ENCODE measurements around the gene TENM3.

The TENM3 gene

DNA sequence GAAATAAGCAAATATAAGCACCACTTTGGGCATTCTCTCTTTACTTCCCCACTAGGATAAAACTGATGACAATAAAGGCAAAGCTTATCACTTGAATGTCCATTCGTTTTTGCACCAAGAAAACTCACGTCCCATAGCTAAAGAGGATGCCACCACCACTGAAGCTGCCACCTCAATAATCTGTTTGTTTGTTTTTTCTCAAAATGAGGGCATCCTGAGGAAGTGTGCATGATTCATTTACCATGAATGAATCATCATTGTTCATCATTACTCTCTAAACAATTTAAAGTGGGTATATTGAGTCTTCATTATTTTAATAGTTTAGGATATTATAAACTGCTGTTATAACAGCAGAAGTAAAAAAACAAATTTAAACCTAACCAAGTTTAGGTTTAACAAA is 505.7 kb downstream of the TENM3 start:
- no peak overlapping the region for H3K4me3 ChIP-seq (ENCODE audit: low read depth in 1 of 2, low read length in 2 of 2)
- no peaks in the 10 kb centered on the region for H3K4me1 ChIP-seq (ENCODE audit: control insufficient read depth in 1 of 2, insufficient read depth in 2 of 2, low read length in 2 of 2)
- H3K36me3 ChIP-seq (ENCODE audit: control insufficient read depth in 1 of 2, insufficient read depth in 2 of 2, low read length in 2 of 2): peaks cover 0 to 10% of the 10 kb centered on the region in 2 donors
- no peak overlapping the region for H3K27ac ChIP-seq (ENCODE audit: low read length)
- H3K9me3 ChIP-seq (ENCODE audit: control insufficient read depth in 1 of 2, low read length in 2 of 2): no peaks in the 10 kb centered on the region
- H3K27me3 ChIP-seq (ENCODE audit: low read depth, low read length): no peaks in the 10 kb centered on the region

DNA sequence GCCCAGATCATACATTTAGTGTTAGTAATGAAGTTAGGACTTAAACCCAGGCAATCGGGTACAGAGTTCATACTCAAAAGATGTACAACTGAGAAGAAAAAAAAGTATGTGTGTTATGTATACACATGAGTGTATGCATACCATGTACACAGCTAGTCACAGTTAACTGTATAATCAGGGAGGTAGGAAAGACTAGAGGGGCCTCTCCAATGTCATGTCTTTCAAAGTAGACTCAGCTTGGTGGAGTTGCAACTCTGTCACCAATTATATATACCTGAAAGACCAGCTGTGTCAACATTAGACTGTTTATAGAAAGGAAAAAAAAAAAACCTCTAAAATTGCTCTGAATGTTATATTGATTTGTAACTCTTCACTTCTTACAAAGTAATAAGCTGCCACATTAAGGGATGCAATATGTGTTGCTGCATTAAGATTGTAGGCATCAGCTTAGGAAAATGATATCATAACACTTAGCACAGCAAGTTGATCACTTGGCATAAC is 506.5 kb downstream of the TENM3 start:
- Histone ChIP-seq H3K4me3 (ENCODE audit: low read depth in 1 of 2, low read length in 2 of 2) (no peak overlapping the region), H3K27ac (ENCODE audit: low read length) (no peak overlapping the region), H3K36me3 (ENCODE audit: control insufficient read depth in 1 of 2, insufficient read depth in 2 of 2, low read length in 2 of 2) (peaks cover 3 to 15% of the 10 kb centered on the region in 2 donors), H3K27me3 (ENCODE audit: low read depth, low read length) (no peaks in the 10 kb centered on the region), H3K4me1 (ENCODE audit: control insufficient read depth in 1 of 2, insufficient read depth in 2 of 2, low read length in 2 of 2) (no peaks in the 10 kb centered on the region), H3K9me3 (ENCODE audit: control insufficient read depth in 1 of 2, low read length in 2 of 2) (no peaks in the 10 kb centered on the region)

DNA sequence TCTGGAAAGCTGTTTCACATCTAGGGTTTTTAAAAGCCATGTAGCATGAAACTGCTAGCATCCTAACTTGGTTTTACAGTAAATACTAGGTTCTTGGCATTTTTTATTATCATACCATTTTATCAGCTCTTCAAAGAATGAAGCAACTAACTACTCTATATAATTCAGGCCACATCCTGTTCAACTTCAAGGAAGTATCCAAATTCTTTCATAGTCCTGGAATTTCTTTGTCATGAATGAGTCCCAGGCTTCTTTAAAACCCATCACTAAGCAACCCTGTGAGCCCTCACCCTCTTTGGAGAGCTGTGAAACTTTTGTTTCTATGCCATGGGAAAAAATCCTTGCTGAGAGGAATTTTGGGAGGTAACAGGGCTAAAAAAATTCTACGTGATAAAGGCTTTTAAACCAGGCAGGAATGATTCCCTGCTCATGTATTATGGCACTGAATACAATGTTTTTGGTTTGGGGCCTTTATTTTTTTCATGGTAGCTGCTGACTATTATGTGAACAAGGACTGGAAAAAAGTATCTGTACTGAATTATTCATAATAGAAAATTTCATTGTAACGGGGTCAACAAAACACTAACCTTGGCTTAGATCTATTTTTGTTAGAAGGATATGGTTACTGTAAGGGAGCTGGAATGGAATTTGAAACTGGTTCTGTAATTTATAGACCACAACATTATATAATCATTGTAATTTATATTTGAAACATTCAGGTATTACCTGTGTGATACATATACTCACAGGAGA is 509.1 kb downstream of the TENM3 start:
- Histone ChIP-seq H3K4me1 (ENCODE audit: control insufficient read depth in 1 of 2, insufficient read depth in 2 of 2, low read length in 2 of 2) (no peaks in the 10 kb centered on the region), H3K4me3 (ENCODE audit: low read depth in 1 of 2, low read length in 2 of 2) (no peak overlapping the region), H3K27me3 (ENCODE audit: low read depth, low read length) (no peaks in the 10 kb centered on the region), H3K36me3 (ENCODE audit: control insufficient read depth in 1 of 2, insufficient read depth in 2 of 2, low read length in 2 of 2) (peaks cover 6 to 18% of the 10 kb centered on the region in 2 donors), H3K9me3 (ENCODE audit: control insufficient read depth in 1 of 2, low read length in 2 of 2) (no peaks in the 10 kb centered on the region), H3K27ac (ENCODE audit: low read length) (no peak overlapping the region)

DNA sequence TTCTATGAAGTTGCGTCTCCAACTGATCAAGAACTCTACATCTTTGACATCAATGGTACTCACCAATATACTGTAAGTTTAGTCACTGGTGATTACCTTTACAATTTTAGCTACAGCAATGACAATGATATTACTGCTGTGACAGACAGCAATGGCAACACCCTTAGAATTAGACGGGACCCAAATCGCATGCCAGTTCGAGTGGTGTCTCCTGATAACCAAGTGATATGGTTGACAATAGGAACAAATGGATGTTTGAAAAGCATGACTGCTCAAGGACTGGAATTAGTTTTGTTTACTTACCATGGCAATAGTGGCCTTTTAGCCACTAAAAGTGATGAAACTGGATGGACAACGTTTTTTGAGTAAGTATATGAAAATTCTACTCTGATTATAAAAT is 511.7 kb downstream of the TENM3 start:
- H3K4me1 ChIP-seq (ENCODE audit: control insufficient read depth in 1 of 2, insufficient read depth in 2 of 2, low read length in 2 of 2): no peaks in the 10 kb centered on the region
- no peak overlapping the region for H3K4me3 ChIP-seq (ENCODE audit: low read depth in 1 of 2, low read length in 2 of 2)
- peaks cover 6 to 18% of the 10 kb centered on the region in 2 donors for H3K36me3 ChIP-seq (ENCODE audit: control insufficient read depth in 1 of 2, insufficient read depth in 2 of 2, low read length in 2 of 2)
- H3K27me3 ChIP-seq (ENCODE audit: low read depth, low read length): no peaks in the 10 kb centered on the region
- no peaks in the 10 kb centered on the region for H3K9me3 ChIP-seq (ENCODE audit: control insufficient read depth in 1 of 2, low read length in 2 of 2)
- no peak overlapping the region for H3K27ac ChIP-seq (ENCODE audit: low read length)

DNA sequence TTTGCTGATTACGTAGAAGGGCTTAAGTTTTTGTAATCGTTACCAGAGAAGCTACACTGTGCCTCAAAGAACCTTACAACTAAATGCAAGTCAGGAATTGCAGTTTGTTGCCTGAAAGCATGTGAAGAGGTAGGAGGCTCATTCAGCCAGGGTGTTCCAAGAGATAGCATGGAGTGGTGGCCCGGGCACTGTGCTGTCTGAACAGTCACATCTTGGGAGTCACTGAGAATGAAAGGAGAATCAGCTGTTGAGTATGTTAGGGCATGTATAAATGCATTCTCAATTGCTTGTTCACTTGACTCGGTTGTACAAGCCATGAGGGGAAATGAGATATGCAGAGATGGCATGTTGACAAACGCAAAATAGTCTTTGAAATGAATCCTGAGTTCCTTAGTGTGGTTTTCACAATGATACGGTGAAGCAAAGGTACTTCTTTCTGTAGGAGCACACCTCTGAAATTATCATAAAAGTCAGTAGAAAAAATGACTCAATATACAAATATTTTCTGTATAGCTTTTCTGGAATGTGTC is 513.0 kb downstream of the TENM3 start:
- Histone ChIP-seq H3K4me1 (ENCODE audit: control insufficient read depth in 1 of 2, insufficient read depth in 2 of 2, low read length in 2 of 2) (no peaks in the 10 kb centered on the region), H3K27ac (ENCODE audit: low read length) (no peak overlapping the region), H3K27me3 (ENCODE audit: low read depth, low read length) (no peaks in the 10 kb centered on the region), H3K36me3 (ENCODE audit: control insufficient read depth in 1 of 2, insufficient read depth in 2 of 2, low read length in 2 of 2) (peaks cover 6 to 18% of the 10 kb centered on the region in 2 donors), H3K4me3 (ENCODE audit: low read depth in 1 of 2, low read length in 2 of 2) (no peak overlapping the region), H3K9me3 (ENCODE audit: control insufficient read depth in 1 of 2, low read length in 2 of 2) (no peaks in the 10 kb centered on the region)

DNA sequence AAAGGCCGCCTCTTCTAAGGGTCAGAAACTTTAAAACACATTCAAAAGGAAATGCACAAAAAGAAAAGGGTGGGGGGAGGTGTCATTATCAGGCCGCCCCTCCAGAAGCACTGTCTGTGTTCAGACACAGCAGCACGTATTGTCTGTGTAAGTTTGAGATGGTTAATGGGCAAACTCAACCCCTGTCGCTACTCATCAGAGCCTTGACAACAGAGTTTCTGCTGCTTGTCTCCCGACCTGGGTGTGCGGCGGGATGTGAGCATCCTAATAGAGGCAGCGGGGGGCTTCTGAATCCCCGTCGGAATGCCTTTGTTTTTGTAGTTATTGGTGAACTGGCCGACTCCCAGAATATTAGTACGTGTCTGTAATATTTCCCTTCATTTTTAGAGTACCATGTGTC is 515.1 kb downstream of the TENM3 start:
- H3K27ac ChIP-seq (ENCODE audit: low read length): no peak overlapping the region
- H3K36me3 ChIP-seq (ENCODE audit: control insufficient read depth in 1 of 2, insufficient read depth in 2 of 2, low read length in 2 of 2): peaks cover 6 to 14% of the 10 kb centered on the region in 2 donors
- H3K9me3 ChIP-seq (ENCODE audit: control insufficient read depth in 1 of 2, low read length in 2 of 2): no peaks in the 10 kb centered on the region
- H3K4me1 ChIP-seq (ENCODE audit: control insufficient read depth in 1 of 2, insufficient read depth in 2 of 2, low read length in 2 of 2): no peaks in the 10 kb centered on the region
- H3K4me3 ChIP-seq (ENCODE audit: low read depth in 1 of 2, low read length in 2 of 2): no peak overlapping the region
- H3K27me3 ChIP-seq (ENCODE audit: low read depth, low read length): no peaks in the 10 kb centered on the region

DNA sequence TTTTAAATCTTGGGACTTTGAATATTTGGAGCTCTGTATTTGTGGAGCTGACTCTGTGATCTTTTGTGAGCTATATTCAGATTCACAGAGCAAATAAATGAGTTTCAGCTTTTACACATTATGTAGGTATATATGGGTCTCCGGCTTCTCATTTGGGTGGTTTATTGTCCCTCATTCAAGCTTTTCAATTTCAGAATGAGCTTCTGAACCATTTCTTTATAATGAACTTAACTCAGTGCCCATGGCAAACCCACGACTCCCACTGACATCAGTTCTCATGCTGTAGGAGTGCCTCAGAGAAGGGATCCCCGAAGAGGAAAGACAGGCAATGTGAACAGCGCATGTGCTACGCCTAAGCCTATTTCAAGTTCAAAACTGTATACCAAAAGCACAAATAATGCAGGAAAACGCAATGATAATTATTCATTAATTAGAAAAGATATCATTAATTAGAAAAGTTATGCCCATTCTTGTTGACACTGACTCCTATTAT is 517.4 kb downstream of the TENM3 start:
- Histone ChIP-seq H3K9me3 (ENCODE audit: control insufficient read depth in 1 of 2, low read length in 2 of 2) (no peaks in the 10 kb centered on the region), H3K36me3 (ENCODE audit: control insufficient read depth in 1 of 2, insufficient read depth in 2 of 2, low read length in 2 of 2) (no peaks in the 10 kb centered on the region), H3K27ac (ENCODE audit: low read length) (no peak overlapping the region), H3K4me1 (ENCODE audit: control insufficient read depth in 1 of 2, insufficient read depth in 2 of 2, low read length in 2 of 2) (peaks cover 0 to 2% of the 10 kb centered on the region in 2 donors), H3K27me3 (ENCODE audit: low read depth, low read length) (no peaks in the 10 kb centered on the region), H3K4me3 (ENCODE audit: low read depth in 1 of 2, low read length in 2 of 2) (no peak overlapping the region)

DNA sequence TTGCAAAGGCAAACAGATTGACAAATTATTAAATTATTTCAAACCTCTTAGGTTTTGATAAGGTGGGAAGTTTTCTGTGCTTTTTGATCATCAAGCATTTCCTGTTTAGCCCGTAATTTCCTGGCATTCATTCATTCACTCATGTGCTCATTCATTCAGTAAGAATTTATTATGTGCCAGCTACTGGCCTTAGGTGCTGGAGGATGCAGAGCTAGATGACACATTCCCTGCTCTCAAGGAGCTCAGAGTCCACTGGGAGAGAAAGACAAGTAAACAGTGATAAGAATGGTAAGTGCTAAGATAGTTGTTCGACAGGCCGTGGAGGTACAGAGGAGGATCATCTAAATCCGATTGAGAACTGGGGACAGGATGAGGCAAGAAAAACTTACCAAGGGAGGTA is 520.9 kb downstream of the TENM3 start:
- Histone ChIP-seq H3K36me3 (ENCODE audit: control insufficient read depth in 1 of 2, insufficient read depth in 2 of 2, low read length in 2 of 2) (no peaks in the 10 kb centered on the region), H3K27ac (ENCODE audit: low read length) (no peak overlapping the region)

DNA sequence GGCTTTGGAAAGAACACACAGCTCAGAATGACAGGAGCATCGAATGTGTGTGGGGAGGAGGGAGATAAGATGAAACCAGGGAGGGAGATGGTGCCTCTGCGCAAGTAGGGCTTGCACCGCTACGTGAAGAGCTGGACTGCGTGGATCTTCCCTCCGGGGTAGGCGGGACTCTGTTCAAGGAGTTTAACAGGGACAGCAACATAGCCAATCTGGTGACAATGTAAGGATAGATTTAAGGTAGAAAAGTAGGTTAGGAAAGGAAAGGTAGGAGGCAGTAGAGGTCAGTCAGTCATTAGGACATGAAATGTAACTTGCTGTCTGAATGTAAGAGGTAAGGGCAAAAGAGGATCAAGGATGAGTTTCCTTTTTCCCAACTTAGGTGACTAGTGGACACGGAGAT is 521.4 kb downstream of the TENM3 start:
- no peak overlapping the region for H3K4me3 ChIP-seq (ENCODE audit: low read depth in 1 of 2, low read length in 2 of 2)
- no peak overlapping the region for H3K27ac ChIP-seq (ENCODE audit: low read length)
- peaks cover 0 to 12% of the 10 kb centered on the region in 2 donors for H3K4me1 ChIP-seq (ENCODE audit: control insufficient read depth in 1 of 2, insufficient read depth in 2 of 2, low read length in 2 of 2)
- no peaks in the 10 kb centered on the region for H3K9me3 ChIP-seq (ENCODE audit: control insufficient read depth in 1 of 2, low read length in 2 of 2)
- no peaks in the 10 kb centered on the region for H3K36me3 ChIP-seq (ENCODE audit: control insufficient read depth in 1 of 2, insufficient read depth in 2 of 2, low read length in 2 of 2)
- H3K27me3 ChIP-seq (ENCODE audit: low read depth, low read length): no peaks in the 10 kb centered on the region

More for the DNA sequence above, 520.9 kb downstream of the TENM3 start:
- no peaks in the 10 kb centered on the region for H3K27me3 ChIP-seq (ENCODE audit: low read depth, low read length)
- H3K9me3 ChIP-seq (ENCODE audit: control insufficient read depth in 1 of 2, low read length in 2 of 2): no peaks in the 10 kb centered on the region
- H3K4me1 ChIP-seq (ENCODE audit: control insufficient read depth in 1 of 2, insufficient read depth in 2 of 2, low read length in 2 of 2): peaks cover 0 to 12% of the 10 kb centered on the region in 2 donors
- no peak overlapping the region for H3K4me3 ChIP-seq (ENCODE audit: low read depth in 1 of 2, low read length in 2 of 2)

DNA sequence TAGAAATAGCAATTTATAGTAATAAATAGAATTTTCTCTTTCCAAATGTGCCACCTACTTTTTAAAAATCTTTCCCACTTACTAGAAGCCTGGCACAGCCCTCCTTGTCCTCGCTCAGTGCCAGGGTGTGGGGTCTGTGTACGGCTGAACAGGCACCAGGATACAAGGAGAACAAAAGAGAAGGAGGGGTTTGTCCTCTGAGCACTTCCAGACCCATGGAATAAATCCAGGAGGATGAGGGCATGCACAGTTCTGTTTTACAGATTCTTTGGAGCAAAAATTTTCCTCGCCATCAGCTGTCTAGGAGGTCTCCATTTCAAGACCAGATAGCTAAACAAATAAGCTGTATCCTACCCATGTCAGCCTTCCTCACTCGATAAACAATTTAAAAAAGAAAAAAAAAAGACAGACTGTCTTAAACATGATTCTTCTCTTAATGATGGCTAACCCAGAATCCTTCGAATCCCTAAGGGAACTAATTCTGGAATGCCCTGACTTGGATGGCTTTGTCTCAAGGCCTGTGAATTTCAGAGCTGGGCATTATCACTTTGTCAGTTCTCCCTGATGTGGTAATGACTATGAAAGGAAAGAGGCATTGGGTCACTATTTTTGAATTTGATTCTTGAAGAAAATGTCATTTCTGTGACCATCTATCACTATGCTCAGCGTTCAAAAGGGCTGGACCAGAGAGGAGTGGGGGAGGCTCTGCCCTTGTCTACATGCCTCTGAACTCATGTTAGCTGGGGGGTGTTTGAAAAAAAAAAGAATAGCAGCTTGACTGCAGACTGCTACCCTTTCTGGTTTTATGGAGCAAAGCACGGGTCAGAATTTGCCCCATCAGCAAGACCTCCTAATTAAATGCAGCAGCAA is 523.0 kb downstream of the TENM3 start:
- no peaks in the 10 kb centered on the region for H3K36me3 ChIP-seq (ENCODE audit: control insufficient read depth in 1 of 2, insufficient read depth in 2 of 2, low read length in 2 of 2)
- H3K27ac ChIP-seq (ENCODE audit: low read length): no peak overlapping the region
- no peaks in the 10 kb centered on the region for H3K9me3 ChIP-seq (ENCODE audit: control insufficient read depth in 1 of 2, low read length in 2 of 2)
- H3K4me1 ChIP-seq (ENCODE audit: control insufficient read depth in 1 of 2, insufficient read depth in 2 of 2, low read length in 2 of 2): peaks cover 0 to 12% of the 10 kb centered on the region in 2 donors
- H3K27me3 ChIP-seq (ENCODE audit: low read depth, low read length): no peaks in the 10 kb centered on the region
- H3K4me3 ChIP-seq (ENCODE audit: low read depth in 1 of 2, low read length in 2 of 2): no peak overlapping the region

DNA sequence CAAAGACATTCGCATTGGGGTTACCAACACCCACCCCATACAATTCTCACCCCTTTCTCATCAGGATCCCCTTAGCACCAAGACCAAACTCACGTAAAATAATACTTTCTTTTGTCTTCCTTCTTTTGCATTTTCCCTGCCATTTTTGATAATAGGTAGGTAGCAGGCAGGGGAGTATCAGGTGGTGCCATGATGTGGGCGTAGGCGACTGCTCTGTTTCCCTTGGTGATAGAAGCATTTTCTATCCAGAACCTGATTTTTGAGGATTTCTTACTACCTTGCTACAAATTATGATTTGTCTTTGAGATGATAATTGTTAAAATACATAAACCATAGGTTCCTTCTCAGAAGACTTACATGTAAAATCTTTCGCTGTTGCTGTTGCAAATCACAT is 523.7 kb downstream of the TENM3 start:
- H3K36me3 ChIP-seq (ENCODE audit: control insufficient read depth in 1 of 2, insufficient read depth in 2 of 2, low read length in 2 of 2): no peaks in the 10 kb centered on the region
- H3K27ac ChIP-seq (ENCODE audit: low read length): no peak overlapping the region
- no peaks in the 10 kb centered on the region for H3K9me3 ChIP-seq (ENCODE audit: control insufficient read depth in 1 of 2, low read length in 2 of 2)
- H3K27me3 ChIP-seq (ENCODE audit: low read depth, low read length): no peaks in the 10 kb centered on the region
- no peak overlapping the region for H3K4me3 ChIP-seq (ENCODE audit: low read depth in 1 of 2, low read length in 2 of 2)
- peaks cover 0 to 12% of the 10 kb centered on the region in 2 donors for H3K4me1 ChIP-seq (ENCODE audit: control insufficient read depth in 1 of 2, insufficient read depth in 2 of 2, low read length in 2 of 2)

All from muscle layer of duodenum (tissue), 2 donors.